SW 1271 (cell line): ENCODE results near the gene NNMT.

ENCODE experiments used
- DNase-seq, 2 experiments: peaks; one replicate each; lab custom pipeline; 2025; lab: John Stamatoyannopoulos, UW

The NNMT gene

DNA sequence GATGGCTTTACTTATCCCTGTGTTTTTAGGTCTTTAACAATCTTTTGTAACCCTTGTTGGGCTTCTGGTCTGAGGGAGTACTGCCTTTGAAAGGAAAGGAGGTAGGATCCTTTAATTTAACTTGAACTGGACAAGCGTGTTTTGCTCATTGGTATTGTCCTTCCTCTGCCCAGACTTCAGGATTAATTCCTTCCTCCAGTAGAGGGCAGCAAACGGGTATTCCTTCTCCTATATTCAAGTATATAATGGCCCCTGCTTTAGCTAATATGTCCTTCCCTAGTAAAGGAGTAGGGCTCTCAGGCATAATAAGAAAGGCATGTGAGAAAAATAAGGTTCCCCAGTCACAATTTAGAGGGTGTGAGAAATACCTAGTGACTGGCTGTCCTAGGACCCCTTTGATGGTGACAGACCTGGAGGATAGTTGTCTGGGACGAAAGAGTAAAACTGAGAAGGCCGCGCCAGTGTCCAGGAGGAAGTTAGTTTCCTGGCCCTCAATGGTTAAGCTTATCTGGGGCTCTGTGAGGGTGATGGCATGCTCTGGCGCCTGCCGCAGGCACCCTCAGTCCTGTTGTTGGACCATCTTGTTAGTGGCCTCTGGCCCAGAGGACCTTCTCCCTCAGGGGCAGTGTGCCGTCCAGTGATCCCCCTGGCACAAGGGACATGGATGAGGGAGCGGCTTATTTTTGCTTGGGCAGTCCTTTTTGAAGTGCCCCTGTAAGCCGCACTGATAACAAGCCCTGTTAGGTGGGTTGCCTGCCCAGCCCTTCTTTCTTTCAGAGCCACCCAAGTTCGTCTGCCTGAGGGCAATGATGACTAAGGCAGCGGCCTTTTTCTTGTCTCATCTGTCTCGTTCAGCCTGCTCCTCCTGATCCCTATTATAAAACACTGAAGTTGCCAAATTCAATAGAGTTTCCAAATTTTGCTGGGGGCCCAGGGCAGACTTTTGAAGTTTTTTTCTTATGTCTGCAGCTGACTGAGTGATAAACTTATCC is 52.3 kb downstream of the NNMT start:
- DNase-seq = peak in 1 of 2 experiments; percentile 28

DNA sequence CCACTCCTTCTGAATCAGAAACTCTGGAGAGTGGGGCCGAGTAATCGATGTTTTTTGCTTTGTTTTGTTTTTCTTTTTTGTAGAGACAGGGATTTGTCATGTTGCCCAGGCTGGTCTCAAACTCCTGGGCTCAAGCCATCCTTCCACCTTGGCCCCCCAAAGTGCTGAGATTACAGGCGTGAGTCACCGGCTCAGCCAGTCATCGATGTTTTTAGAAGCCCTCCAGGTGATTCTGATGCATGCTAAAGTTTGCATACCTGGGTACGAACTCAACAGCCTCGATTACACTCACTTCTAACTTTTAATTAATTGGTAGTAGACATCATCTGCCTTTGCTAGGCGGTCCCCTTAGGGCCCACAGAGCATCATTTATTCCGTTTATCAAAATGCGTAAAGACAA is 53.8 kb downstream of the NNMT start:
- DNase-seq = no peak

DNA sequence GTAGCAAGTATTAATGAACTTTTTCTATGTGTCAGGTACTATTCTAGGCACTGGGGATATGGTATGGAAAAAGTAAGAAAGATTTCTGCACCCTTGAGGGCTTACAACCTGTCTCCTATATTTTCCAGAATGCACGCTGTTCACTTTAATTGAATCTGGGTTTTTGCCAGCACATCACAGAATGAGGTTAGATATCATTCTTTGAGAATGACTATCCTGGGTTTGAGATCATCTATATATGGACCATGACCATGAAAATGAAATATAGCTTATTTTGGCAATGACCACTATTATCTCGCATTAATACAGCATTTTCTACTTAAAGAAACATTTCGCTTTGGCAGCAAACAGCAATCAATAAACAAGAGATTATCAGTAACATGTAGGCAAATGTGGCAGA is 57.2 kb downstream of the NNMT start:
- no peak for DNase-seq

DNA sequence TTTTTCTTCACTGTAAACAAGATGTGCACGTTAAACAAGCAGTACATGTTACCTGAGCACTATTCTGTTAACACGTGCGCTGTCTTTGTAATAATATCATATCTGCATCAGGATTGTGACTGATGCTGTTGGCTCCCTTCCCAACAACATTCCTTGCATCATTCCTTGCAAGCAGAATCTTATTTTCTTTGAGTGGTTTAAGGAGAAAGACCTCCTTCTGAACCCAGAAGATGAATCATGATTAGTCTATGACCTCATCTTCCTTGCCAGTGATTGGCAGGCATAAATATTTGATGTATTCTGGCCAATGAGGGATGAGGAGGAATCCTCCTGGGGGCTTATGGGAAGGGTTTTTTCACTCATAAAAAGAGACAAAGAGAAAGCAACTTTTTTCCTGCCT is 57.9 kb downstream of the NNMT start:
- DNase-seq = peak in 1 of 2 experiments; percentile 0

DNA sequence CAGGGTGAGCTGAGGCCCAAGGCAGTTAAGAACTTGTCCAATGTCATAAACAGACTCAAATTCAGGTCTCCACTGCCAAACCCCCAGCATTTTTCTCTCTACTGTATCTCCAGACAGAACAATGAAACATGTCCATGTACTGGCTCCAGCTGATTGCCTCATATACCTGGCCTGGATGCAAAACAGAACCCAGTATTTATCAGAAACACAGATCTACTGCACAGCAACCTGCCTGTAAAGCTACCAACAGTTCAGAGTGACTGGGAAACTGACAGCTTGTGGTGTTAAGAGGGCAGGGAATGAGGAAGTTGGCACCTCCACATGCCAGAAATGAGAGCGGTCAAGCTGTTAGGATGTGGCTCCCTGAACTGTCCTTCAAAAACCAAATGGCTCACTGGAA is 62.5 kb downstream of the NNMT start:
- no peak for DNase-seq

DNA sequence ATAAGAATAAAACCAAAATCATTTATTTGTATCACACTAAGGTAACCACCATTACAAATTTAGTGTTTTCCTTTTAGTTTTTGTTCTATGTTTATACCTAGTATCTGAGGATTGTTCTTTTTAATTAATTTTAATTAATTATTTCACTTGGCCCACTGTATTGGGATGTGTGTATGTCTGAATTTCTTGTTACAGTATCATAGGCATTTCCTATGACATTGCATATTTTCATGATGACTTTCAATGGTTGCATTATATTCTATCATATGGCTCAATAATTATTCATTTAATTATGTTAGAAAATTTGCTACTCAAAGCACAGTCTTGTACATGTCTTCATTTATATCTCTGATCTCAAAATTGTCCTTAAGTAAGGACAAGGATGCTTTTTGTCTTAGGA is 63.1 kb downstream of the NNMT start:
- no peak for DNase-seq

DNA sequence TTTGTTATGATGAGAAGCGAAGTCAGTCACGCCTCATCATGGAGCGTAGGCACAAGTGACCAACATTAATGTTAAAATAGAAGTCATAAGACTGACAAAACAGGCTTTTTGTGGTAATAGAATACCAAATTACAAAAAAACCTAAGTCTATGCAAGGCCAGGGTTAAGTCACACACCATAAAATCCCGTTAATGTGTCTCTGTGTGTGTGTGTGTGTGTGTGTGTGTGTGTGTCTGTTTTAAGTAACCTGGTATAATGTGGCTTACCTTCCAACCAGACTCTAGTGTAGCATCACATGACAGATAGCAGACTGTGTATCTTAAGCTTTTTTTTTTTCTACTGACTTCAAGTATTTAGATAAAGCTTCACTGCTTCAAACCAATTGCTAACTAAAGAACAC is 66.1 kb downstream of the NNMT start:
- DNase-seq = no peak

DNA sequence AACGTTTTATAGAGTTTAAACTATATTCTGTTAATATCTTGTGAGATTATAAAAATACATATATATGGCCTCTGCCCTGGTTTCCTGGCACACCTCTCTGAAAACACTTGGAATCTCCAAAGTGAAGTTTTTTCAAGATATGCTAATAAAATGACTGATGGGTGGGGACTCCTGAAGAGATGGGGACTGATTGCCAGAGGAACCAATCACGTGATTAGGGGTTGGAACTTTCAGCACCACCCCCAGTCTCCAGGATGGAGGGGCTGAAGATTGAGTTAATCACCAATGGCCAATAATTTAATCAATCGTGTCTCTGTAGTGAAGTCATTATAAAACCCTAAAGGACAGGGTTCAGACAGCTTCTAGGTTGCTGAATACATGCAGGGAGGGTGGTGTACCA is 66.8 kb downstream of the NNMT start:
- DNase-seq = no peak
